Neutrophil (primary cell): ENCODE results near the gene ATP9A.

Experiments used
- H3K27ac ChIP-seq: fragments of 200-600 bp; sonication (generic); 2 replicates; pipeline ENCODE4 v1.5.1; 2016; ENCODE audit warnings: mild to moderate bottlenecking, moderate library complexity
- H3K27me3 ChIP-seq: fragments of 200-600 bp; sonication (generic); 2 replicates; pipeline ENCODE4 v1.6.0; 2016; ENCODE audit warnings: mild to moderate bottlenecking
- H3K36me3 ChIP-seq: fragments of 200-600 bp; sonication (generic); 2 replicates; pipeline ENCODE4 v1.5.1; 2017
- H3K4me1 ChIP-seq, 2 experiments: fragments of 200-600 bp in 1 of 2; sonication (generic) in 1 of 2; 1 replicate in 1 of 2; 2 replicates in 1 of 2; pipeline versions ENCODE4 v1.5.1 to v1.6.1; 2013 to 2016; ENCODE audit warnings: low read depth in 1 of 2, low read length in 1 of 2, mild to moderate bottlenecking in 1 of 2, moderate library complexity in 1 of 2; ENCODE audit not compliant: control insufficient read depth in 1 of 2, insufficient read depth in 1 of 2
- H3K4me3 ChIP-seq, 2 experiments: fragments of 200-600 bp in 1 of 2; sonication (generic) in 1 of 2; 1 replicate in 1 of 2; 2 replicates in 1 of 2; pipeline ENCODE4 v1.5.1; 2013 to 2016; ENCODE audit warnings: low read depth in 1 of 2, low read length in 1 of 2, mild to moderate bottlenecking in 1 of 2, moderate library complexity in 1 of 2
- H3K9me3 ChIP-seq: fragments of 200-600 bp; sonication (generic); 2 replicates; pipeline ENCODE4 v1.5.1; 2016
- CTCF ChIP-seq: fragments of 200-600 bp; sonication (generic); IDR thresholded peaks from 2 replicates; pipeline ENCODE4 v1.5.1; 2016; ENCODE audit warnings: antibody characterized with exemption

Gene ATP9A

GRCh38 chr20:51720854-51721253, 47.3 kb downstream of the ATP9A start:
- Histone ChIP-seq H3K36me3 (no peaks in the 10 kb centered on the region), H3K27ac (no peak overlapping the region), H3K9me3 (no peaks in the 10 kb centered on the region), H3K4me1 (no peaks in the 10 kb centered on the region), H3K4me3 (no peak overlapping the region), H3K27me3 (no peaks in the 10 kb centered on the region)
- TF ChIP-seq CTCF: no peak

GRCh38 chr20:51720384-51720783, 47.8 kb downstream of the ATP9A start:
- no peak for TF ChIP-seq CTCF
- H3K27ac ChIP-seq: no peak overlapping the region
- no peaks in the 10 kb centered on the region for H3K4me1 ChIP-seq
- H3K27me3 ChIP-seq: no peaks in the 10 kb centered on the region
- no peak overlapping the region for H3K4me3 ChIP-seq
- no peaks in the 10 kb centered on the region for H3K36me3 ChIP-seq
- H3K9me3 ChIP-seq: no peaks in the 10 kb centered on the region

GRCh38 chr20:51715856-51716185, 52.4 kb downstream of the ATP9A start:
- no peak overlapping the region for H3K4me3 ChIP-seq
- no peak overlapping the region for H3K27ac ChIP-seq
- no peaks in the 10 kb centered on the region for H3K4me1 ChIP-seq
- H3K9me3 ChIP-seq: no peaks in the 10 kb centered on the region
- H3K36me3 ChIP-seq: no peaks in the 10 kb centered on the region
- no peak for TF ChIP-seq CTCF
- H3K27me3 ChIP-seq: no peaks in the 10 kb centered on the region

- no peak overlapping the region for H3K27ac ChIP-seq
- no peak overlapping the region for H3K4me3 ChIP-seq
- H3K36me3 ChIP-seq: no peaks in the 10 kb centered on the region
- H3K27me3 ChIP-seq: no peaks in the 10 kb centered on the region
- no peaks in the 10 kb centered on the region for H3K9me3 ChIP-seq
- no peak for TF ChIP-seq CTCF
- no peaks in the 10 kb centered on the region for H3K4me1 ChIP-seq
These were observed 52.9 kb downstream of the ATP9A start for GRCh38 chr20:51715163-51715855.

GRCh38 chr20:51713213-51713598, 55.0 kb downstream of the ATP9A start:
- Histone ChIP-seq H3K27me3 (no peaks in the 10 kb centered on the region), H3K9me3 (no peaks in the 10 kb centered on the region), H3K27ac (no peak overlapping the region), H3K4me3 (no peak overlapping the region), H3K4me1 (no peaks in the 10 kb centered on the region), H3K36me3 (no peaks in the 10 kb centered on the region)
- no peak for TF ChIP-seq CTCF
